BE2C (cell line): Measurements from ENCODE around the gene MAB21L2.

ENCODE experiments used
- DNase-seq: peaks from one replicate; pipeline ENCODE4 v3.0.0-alpha.2; 2020
- H3K27me3 ChIP-seq: fragments of 250-450 bp; sonication (Bioruptor Pico); 2 replicates; pipeline ENCODE4 v1.5.1; 2020; ENCODE audit warnings: mild to moderate bottlenecking
- H3K36me3 ChIP-seq: fragments of 250-450 bp; sonication (Bioruptor Pico); 2 replicates; pipeline ENCODE4 v1.5.1; 2020; ENCODE audit warnings: mild to moderate bottlenecking
- H3K4me1 ChIP-seq: fragments of 250-450 bp; sonication (Bioruptor Pico); 2 replicates; pipeline ENCODE4 v1.5.1; 2020
- H3K4me3 ChIP-seq: 2 replicates; pipeline ENCODE4 v1.5.1; 2011; ENCODE audit warnings: low read depth, low read length
- H3K9me3 ChIP-seq: fragments of 250-450 bp; sonication (Bioruptor Pico); 2 replicates; pipeline ENCODE4 v1.5.1; 2020
- TF ChIP-seq, protein P1 (sequence below): IDR thresholded peaks from 2 replicates; pipeline ENCODE4 v1.5.1; 2012; ENCODE audit warnings: mild to moderate bottlenecking, low read depth, low read length

MAB21L2 gene

DNA sequence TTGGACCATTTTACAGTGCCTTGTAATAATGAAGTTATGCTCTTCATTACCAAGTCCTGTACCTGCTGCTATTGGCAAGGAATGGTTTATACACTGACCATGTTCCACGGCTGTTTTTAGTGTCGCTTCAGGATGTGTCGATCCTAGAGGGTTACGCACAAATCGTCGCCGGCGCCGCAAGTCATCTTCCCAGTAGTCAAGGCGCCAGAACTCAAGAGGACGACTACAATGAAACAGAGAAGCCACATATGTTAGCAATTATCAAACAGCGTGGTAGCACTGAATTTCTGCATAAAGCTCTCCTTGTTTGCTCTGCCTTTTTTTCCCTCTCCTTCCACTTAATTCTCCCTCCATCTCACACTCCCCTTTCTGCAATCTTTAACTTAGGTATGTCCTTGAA is 17.0 kb downstream of the MAB21L2 start:
- DNase-seq = peak; percentile 73
- TF ChIP-seq, protein P1, sequence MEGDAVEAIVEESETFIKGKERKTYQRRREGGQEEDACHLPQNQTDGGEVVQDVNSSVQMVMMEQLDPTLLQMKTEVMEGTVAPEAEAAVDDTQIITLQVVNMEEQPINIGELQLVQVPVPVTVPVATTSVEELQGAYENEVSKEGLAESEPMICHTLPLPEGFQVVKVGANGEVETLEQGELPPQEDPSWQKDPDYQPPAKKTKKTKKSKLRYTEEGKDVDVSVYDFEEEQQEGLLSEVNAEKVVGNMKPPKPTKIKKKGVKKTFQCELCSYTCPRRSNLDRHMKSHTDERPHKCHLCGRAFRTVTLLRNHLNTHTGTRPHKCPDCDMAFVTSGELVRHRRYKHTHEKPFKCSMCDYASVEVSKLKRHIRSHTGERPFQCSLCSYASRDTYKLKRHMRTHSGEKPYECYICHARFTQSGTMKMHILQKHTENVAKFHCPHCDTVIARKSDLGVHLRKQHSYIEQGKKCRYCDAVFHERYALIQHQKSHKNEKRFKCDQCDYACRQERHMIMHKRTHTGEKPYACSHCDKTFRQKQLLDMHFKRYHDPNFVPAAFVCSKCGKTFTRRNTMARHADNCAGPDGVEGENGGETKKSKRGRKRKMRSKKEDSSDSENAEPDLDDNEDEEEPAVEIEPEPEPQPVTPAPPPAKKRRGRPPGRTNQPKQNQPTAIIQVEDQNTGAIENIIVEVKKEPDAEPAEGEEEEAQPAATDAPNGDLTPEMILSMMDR = no peak
- Histone ChIP-seq H3K36me3 (no peaks in the 10 kb centered on the region), H3K9me3 (no peaks in the 10 kb centered on the region), H3K4me3 (peak overlapping the region; percentile 44), H3K27me3 (no peaks in the 10 kb centered on the region), H3K4me1 (peaks cover 28% of the 10 kb centered on the region)

DNA sequence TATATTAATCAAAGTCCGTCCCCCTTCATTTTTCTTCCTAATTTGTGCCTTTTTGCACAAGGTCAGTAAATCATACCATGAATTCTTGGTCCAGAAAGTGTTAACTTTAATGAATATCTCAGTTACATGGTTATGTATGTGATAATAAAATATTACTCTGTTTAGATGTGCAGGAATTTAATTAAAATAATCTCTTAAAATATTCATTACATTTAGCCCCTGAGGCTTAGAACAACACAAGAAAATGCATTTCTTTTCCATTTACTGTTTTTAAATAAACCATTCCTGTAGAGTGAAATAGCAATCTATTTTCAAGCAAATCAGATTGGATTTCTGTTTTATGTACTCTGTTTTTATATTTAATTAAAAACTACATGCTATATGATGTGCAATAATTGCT is 17.6 kb downstream of the MAB21L2 start:
- Histone ChIP-seq H3K27me3 (no peaks in the 10 kb centered on the region), H3K4me3 (peak overlapping the region; percentile 44), H3K36me3 (no peaks in the 10 kb centered on the region), H3K4me1 (peaks cover 24% of the 10 kb centered on the region), H3K9me3 (no peaks in the 10 kb centered on the region)
- TF ChIP-seq, protein P1 = no peak
- no peak for DNase-seq

DNA sequence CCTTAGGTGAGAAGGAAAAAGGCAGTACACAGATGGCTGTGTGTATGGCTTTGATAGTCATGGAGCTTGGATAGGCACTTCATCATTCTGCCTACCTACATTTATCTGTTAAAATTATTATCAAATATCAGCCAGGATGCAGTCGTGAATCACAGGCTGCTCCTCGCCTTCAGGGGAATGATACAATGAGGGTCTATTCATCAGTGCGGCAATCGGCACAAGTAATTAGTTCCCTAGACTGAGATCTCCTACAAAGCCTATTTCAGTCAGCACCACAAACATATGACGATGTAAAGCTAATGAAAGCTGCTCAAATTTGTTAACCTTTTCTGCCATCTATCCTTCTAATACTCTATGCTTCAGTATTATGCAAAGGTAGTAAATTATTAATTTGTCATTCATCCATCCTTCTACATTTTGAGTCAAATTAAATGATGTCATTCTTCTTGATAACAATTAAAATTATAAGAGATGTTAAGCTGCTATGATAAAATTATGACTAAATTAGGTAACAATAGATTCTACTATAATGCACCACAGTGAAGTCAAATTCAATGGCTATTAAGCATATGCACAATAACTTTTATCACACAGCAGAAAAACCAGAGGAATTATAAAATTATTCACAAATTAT is 19.0 kb downstream of the MAB21L2 start:
- Histone ChIP-seq H3K27me3 (no peaks in the 10 kb centered on the region), H3K4me1 (peaks cover 22% of the 10 kb centered on the region), H3K4me3 (0 out of 2 replicates have a peak overlapping the region, but pooled peaks have one; percentile 19), H3K9me3 (no peaks in the 10 kb centered on the region), H3K36me3 (no peaks in the 10 kb centered on the region)
- no peak for DNase-seq
- TF ChIP-seq, protein P1 = no peak

DNA sequence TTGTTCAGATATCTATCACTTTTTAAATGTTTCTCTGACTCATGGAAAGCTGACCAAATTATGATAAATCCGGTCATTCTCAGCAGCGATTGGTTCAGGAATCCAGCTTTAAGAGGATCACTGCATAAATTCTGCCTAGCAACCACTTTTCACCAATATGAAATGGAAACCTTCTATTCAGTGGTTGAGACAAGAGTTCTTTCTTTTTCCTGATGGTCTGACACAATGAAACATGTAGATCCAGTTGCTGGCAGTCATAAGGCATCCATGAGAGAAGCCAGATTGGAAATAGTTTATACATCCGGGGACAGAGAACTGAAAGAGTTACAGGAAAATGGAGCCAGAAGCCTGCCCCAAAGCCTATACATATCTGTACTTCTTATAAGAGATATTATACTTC is 27.2 kb downstream of the MAB21L2 start:
- H3K4me1 ChIP-seq = no peaks in the 10 kb centered on the region; the same call in 1 of the 2 replicates
- no peaks in the 10 kb centered on the region for H3K9me3 ChIP-seq
- DNase-seq = no peak
- no peak overlapping the region for H3K4me3 ChIP-seq
- H3K36me3 ChIP-seq = no peaks in the 10 kb centered on the region
- H3K27me3 ChIP-seq = no peaks in the 10 kb centered on the region
- TF ChIP-seq, protein P1 = no peak

DNA sequence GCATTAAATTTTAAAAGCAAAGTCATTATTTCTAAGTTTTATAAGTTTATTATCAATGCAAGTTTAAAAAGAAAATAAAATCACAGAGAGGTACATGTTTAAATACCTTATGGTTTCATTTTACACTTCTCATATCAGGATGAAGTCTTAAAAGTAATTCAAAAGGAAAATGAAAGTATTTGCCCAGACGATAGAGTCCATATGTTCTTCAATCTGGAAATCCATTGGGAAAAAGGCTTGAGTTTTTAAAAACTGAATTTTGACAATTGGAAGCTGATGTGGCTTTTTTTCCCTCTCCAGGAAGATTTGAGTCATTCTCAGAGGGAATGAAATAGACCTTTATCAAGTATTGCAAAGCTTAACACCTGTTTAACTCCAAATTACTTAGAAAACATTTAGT is 37.1 kb downstream of the MAB21L2 start:
- TF ChIP-seq, protein P1 = no peak
- no peak overlapping the region for H3K4me3 ChIP-seq
- no peaks in the 10 kb centered on the region for H3K4me1 ChIP-seq
- H3K36me3 ChIP-seq = no peaks in the 10 kb centered on the region
- no peak for DNase-seq
- no peaks in the 10 kb centered on the region for H3K9me3 ChIP-seq
- H3K27me3 ChIP-seq = no peaks in the 10 kb centered on the region

DNA sequence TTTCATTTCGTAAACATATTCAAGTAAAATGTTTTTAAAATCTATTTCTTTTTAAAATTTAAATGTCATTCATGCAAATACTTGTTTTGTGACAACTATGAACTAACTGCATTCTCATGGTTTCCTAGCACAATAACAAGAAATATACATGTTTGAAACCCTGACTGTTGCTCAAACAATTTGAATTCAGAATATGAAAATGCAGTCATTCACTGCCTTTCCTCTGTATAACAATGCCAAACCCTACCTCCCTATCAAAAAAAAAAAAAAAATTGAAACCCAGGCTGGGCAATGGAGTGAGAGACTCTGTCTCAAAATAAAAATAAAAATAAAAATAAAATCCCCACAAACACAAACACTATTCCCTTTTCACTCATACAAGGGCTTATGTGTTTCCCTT is 42.1 kb downstream of the MAB21L2 start:
- Histone ChIP-seq H3K4me1 (no peaks in the 10 kb centered on the region), H3K27me3 (no peaks in the 10 kb centered on the region), H3K36me3 (no peaks in the 10 kb centered on the region), H3K9me3 (no peaks in the 10 kb centered on the region), H3K4me3 (no peak overlapping the region)
- TF ChIP-seq, protein P1 = no peak
- DNase-seq = no peak
